ENCODE results near the gene IKBKG.
"Not testable (repeated sequence)": the region's sequence is repeated elsewhere in the genome, so short reads cannot be mapped to it uniquely, and the experiment has no call there.

The IKBKG gene

DNA sequence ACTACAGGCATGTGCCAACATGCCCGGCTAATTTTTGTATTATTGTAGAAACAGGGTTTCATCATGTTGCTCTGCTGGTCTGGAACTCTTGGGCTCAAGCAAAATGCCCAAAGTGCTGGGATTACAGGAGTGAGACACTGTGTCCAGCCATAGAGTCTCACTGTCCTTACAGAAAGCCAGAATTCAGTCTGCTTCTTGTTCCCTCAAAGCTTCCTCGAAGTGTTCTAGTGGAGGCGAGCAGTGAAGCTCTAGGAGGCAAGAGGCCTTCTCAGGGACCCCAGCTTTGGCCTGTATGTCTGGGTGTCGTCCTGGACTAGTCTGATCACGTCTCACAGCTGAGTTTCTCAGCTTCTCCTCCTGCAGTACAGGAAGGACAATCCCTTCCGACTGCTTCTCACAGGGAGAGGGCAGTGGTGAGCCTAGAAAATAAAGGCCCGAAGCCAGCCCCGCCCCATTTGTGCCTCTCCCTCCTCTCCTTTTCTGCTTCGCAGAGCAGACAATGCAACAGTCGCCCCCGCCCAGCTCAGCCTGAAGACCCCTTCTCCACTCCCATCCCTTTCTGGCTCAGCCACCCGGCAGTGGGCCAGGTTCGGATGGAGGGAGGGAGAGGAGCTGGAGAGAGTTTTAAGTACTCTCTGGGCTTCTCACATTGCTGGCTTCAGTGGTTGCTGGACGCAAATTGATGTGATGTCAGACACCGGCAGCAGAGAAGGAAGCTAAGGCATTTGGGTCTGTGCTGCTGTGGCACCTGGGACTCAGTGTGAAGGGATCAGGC lies 20.3 kb upstream of the IKBKG start:
- peak; percentile 78 for DNase-seq (ENCODE audit: low read depth)

DNA sequence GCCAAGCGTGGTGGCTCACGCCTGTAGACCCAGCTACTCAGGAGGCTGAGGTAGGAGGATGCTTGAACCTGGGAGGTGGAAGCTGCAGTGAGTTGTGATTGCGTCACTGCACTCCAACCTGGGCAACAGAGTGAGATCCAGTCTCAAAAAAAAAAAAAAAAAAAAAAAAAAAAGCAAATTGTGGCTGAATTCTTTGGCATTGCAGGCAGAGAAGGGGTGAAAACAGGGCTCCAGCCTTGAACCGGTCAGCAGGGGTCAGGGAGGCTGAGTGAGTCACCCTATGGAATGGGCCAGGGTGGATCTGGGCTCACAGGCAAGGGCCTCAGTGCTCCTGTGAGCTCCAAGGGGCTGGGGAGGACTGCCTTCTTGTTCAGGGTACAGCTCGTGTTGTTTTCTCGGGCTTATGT lies 18.2 kb upstream of the IKBKG start:
- DNase-seq (ENCODE audit: low read depth), result no peak

DNA sequence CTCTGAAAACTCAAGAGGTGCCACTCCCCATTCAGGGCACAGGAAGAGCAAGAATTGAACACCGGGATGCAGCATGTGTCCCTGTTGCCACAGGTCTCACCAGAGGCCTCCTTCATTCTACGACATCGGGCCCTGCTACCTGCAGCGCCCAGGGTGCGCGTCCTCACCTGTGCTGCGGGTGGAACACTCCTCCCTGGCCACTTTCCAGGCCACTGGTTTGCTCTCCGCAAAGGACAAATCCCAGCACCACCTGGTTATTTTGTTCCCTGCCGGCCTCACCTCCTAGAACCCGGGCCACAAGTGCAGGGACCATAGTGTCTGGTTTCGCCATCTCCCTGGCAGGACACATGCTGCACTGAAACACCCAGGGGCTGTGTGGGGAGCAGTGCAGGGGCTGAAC lies 17.1 kb upstream of the IKBKG start:
- no peak for DNase-seq (ENCODE audit: low read depth)

DNA sequence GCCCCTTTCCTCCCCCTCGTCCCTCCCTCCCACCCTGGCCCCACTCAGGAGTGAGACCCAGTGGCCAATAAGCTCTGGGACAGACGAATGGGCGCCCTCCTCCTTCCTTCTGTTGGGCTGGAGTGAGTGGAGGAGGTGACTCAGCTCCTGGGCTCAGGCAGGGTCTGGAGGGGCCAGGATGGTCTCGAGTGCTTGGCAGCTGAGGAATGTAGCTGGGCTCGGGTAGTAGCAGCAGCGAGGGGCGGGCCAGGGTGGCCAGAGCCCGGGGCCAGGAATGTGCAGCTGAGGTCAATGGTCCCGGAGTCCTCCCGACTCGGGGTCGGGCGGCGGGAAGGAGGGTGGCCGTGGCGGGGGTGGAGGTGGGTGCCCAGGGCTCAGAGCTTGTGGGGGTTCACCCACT lies 15.8 kb upstream of the IKBKG start:
- DNase-seq (ENCODE audit: low read depth), result peak; percentile 64

DNA sequence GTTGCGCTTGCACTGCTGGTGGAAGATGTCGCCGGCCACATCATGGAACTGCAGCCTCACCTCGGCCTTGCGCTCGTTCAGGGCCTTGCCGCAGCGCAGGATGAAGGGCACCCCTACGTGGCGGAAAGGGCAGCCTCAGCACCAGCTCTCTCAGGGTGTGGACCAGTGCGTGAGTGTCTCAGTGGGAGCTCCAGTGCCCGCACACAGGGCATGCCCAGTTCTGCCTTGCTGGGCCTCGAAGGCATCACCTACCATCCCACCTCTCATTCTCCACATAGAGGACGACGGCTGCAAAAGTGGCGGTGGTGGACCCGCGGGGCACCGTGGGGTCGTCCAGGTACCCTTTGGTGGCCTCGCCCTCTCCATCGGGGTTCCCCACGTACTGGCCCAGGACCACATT lies 14.7 kb upstream of the IKBKG start:
- DNase-seq (ENCODE audit: low read depth), result no peak

DNA sequence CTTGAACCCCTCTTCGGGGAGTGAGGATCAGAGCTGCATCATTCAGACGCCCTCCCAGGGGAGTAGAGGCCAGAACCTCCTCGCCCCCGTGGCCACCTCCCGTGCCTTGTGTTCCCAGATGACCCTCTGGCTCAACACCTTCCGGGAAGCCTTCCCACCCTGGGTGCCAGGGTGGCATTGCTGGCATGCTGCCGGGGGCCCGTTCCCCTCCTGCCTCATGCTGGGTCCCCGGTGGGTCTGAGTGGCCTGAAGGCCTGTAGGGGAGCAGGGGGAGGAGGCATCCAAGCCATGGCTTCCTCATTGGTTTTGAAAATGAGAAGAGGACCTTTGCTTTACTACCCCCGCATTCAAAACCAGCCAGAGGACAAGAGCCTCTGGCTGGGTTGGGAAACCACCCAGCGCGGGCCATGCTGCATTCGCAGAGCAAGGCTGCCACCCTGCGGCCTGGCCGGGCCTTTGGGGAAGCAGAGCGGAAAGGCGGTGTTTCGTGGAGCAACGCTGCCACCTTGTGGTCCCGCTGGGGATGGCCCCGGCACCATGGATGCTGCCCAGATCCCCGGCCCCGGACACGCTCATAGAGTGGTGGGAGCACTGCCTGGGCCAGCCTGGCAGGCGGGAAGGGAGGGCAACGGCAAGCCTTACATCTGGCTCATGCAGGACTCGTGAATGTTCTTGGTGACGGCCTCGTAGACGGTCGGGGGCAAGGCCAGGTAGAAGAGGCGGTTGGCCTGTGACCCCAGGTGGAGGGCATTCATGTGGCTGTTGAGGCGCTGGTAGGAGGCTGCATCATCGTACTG lies 12.7 kb upstream of the IKBKG start:
- peak; percentile 80 for DNase-seq (ENCODE audit: low read depth)

DNA sequence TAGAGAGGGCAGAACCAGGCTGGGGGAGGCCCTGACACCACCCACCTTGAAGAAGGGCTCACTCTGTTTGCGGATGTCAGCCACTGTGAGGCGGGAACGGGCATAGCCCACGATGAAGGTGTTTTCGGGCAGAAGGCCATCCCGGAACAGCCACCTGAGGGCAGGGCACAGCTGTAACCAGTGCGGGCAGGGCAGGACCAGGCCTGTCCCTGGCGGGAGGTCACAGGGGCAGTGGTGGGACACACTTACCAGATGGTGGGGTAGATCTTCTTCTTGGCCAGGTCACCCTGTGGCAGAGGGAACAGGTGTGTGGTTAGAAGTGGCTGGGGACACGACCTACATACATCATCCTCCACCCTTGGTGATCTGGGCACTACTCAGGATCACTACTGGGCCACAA lies 11.5 kb upstream of the IKBKG start:
- DNase-seq (ENCODE audit: low read depth), result no peak

DNA sequence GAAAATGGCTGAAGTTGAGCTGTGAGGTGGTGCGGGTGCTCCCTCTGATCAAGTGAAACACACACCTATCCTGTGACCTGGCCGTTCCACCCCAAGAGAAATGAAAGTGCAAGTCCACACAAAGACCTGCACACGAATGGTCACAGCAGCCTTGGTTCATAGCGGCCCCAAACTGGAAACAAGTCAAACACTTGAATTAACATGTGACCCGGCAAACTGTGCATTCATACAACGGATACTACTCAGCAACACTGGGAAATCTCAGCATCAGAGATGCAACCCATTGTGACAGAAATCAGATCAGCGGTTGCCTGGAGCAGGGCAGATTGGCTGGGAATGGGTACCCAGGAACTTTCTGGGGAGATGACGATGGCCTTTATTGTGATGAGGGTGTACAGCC lies 8.3 kb upstream of the IKBKG start:
- DNase-seq (ENCODE audit: low read depth), result no peak

DNA sequence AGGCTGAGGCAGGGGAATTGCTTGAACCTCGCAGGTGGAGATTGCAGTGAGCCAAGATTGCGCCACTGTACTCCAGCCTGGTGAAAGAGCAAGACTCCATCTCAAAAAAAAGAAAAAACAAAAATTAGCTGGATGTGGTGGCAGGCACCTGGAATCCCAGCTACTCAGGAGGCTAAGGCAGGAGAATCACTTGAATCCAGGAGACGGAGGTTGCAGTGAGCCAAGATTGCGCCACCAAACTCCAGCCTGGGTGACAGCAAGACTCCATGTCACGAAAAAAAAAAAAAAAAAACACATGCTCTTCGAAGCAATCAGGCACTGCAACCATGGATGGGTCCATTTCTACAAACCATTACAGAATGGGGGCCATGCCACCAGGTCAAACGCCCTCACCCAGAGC lies 7.1 kb upstream of the IKBKG start:
- not testable (repeated sequence) for DNase-seq (ENCODE audit: low read depth)

DNA sequence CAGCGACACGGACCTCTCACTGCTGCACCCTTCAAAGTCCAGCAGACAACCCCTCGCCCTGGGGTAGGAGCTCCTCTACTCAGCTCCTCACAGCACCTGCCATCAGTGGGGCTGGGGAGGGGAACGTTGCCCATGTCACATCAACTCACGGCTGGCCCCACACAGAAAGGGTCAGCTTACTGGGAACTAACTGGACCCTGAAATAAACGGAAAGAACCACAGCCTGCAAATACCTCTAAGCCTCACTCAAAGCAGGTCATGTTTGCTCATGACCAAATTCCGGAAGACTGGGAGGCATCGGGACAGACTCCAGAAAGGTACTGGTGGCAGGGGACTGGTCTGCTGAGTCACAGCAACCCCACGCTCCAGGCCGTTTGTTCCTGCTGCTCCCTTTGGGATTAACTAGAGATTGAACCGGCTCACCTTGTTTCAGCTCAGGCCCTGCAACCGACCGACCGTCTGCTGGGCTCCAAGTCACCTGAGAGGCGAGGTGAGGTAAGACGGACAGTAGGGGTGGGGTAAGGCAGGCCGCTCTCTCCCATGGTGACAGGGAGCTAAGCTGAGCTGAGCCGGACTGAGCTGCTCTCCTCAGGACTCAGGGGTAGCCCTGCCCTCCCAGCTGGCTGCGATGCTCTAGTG lies 6.4 kb upstream of the IKBKG start:
- DNase-seq (ENCODE audit: low read depth), result no peak

DNA sequence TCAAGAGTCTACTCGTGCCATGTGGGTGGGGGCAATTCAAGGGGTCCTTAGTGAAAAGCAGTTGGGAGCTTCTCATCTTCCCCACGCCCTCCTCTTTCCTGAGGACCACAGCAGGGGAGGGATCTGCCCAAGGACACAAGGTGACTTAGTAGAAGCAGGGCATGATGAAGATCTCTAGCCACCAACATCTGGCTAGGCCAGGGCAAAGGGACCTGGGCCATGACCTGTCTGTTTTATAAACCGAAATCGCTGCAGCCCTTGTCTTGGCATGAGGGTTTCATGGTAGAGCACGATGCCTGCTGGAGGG lies 5.9 kb upstream of the IKBKG start:
- no peak for DNase-seq (ENCODE audit: low read depth)

DNA sequence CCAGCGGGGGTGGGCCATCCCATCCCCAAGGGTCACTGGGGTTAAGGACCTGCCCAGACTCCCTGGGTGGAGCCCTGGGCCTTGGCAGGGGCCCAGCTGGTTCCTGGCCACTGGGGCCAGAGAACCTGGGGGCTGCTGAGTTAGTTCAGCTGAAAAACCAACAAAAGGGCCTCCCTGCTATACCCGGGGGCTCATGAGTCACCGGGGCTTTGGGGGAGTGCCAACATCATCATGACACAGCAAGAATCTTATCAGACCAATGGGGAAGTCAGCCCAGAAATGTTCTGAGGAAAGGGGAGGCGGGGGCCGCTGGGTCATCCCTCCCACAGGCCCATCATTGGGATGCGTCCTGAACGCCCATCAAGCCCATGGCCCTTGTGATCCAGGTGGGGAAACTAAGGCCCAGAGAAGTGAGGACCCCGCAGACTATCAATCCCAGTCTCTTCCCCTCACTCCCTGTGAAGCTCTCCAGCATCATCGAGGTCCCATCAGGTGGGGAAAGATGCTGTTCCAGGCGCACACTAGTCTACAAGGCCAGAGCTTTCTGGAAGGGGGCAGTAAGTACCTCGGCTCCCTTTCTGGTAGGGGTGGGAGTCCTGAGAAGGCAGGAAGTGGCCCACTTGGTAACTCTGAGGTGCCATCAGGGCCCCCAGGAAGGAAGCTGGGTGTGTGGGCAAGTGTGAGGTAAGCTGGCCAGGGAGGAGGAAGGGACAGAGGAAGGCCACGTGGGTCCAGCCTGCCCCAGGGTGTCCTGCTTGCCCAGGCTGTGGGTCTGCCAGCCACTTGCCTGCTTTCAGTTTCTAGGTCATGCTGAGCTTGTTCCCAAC lies 5.3 kb upstream of the IKBKG start:
- DNase-seq (ENCODE audit: low read depth), result peak; percentile 92

DNA sequence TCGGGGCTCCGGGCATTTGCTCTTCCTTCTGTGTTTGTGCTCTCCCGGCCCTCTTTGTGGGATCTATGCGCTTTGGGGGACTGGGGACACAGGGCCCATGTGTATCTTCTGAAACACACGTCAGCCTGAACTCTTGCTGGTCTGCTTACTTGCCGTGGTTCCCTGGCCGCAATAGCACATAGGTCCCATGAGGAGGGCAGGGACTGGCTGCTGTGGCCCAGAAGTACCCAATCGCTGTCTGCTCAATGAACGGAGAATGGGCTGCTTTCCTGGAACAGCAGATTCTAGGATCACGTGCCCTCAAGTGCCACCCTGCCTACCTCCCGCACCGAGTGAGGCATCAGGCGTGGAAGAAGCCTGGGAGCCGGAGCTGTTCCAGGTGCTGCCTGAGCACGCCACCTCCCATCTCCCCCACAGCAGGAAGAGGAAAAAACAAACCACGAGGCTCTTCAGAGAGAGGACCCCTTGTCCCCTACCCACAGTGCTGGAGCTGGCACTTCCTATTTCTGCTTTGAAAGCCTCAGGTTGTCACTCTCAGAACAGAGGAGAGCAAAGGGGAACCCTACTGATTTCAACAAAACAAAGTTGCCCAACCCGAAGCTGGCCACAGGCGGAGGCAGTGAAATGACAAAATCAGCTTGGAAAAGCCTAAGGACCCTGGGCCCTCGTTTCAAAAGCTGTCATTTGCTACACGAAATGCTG lies 4.5 kb upstream of the IKBKG start:
- no peak for DNase-seq (ENCODE audit: low read depth)

DNA sequence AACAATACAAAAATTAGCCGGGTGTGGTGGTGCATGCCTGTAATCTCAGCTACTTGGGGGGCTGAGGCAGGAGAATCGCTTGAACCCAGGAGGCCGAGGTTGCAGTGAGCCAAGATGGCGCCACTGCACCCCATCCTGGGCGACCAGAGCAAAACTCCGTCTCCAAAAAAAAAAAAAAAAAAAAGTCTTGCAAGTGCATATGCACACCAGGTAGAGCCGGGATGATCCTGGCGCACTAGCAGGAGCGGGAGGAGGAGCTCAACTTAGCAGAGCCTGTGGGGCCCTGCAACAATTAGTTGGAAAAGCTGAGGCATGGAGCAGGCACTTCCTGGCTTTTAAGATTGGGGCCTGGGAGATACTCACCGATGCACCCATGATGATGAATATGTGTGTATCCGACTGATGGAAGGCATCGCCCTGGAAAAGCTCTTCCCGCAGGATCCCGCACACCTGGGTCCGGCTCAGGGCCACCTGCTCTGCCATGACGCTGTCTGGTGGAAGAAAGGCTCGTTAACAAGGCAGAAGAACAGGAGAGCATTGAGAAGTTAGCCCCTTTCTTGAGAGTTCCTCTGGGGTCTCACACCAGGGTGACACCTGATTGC lies 1.6 kb upstream of the IKBKG start:
- no peak for DNase-seq (ENCODE audit: low read depth)

DNA sequence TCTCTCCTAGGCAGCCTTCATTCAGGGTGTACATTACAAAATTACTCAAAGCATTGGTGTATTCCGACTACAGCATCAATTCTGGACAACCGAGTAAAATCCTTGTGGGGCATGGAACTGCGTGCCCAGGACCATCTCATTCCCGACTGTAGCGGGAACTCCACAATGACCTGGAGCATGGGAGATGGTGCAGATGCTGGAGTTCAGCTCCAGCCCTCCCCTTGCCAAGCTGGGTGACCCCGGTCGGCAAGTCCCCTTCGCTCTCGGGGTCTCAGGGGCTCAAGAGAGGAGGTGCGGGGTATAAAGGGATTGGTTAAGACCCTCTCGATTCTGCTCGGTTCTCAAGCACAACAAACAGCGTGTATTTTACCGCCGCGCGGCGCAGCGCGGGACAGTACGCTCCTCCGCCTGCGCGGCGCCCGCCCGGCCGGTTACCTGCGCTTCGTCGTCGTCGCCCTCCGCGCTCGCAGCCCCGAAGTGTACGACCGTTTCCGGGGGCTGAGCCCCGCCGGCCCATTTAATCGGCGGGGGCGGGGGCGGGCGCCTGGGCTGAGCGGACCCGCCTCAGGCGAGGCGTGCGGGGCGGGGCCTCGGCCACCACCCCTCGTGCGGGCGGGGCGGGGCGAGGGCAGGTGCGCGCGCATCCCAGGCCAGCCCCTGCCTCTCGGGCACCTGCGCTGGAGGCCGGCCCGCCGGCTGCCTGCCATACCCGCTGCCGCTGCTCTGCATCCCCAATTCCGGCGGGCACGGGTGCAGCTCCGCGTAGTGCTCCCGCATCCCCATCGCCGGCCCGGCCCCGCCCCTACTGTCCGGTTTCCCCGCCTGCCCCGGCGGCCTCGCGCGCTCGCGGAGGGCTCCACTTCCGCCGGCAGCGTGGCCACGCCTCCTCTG lies 821 bp upstream of the IKBKG start, which contains the start of gene G6PD:
G6PD (minus strand) TSS at position 493 of the 891 bp plus-strand sequence. CDS start 691 bp downstream, outside the sequence.
- DNase-seq (ENCODE audit: low read depth), result peak; percentile 43

DNA sequence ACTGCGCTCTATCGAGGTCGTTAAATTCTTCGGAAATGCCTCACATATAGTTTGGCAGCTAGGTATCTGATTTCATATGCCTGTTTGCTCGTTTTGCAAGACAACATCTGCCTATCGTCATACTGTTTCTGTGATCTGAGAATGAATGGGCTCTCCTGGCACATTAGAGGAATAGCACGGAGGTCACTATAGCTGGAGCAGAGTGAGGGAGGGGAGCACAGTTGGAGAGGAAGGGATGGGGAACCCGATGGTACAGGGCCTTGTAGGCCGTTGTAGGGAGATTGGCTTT lies 552 bp downstream of the IKBKG start:
- DNase-seq (ENCODE audit: low read depth), result peak; percentile 55

DNA sequence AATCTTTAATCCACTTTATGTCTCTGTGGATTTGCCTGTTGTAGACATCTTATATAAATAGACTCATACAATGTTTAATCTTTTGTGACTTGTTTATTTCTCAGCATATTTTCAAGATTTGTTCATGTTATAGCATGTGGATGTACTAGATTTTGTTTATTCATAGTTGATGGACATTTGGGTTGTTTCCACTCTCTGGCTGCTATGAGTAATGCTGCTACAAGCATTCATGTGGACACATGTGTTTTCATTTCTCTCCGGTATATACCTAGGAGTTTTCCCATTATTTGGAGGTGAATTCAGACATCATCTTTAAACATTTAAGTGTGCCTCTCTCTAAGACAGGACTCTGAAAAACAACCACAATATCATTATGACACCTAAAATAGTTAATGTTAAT lies 2.3 kb downstream of the IKBKG start:
- peak; percentile 74 for DNase-seq (ENCODE audit: low read depth)

DNA sequence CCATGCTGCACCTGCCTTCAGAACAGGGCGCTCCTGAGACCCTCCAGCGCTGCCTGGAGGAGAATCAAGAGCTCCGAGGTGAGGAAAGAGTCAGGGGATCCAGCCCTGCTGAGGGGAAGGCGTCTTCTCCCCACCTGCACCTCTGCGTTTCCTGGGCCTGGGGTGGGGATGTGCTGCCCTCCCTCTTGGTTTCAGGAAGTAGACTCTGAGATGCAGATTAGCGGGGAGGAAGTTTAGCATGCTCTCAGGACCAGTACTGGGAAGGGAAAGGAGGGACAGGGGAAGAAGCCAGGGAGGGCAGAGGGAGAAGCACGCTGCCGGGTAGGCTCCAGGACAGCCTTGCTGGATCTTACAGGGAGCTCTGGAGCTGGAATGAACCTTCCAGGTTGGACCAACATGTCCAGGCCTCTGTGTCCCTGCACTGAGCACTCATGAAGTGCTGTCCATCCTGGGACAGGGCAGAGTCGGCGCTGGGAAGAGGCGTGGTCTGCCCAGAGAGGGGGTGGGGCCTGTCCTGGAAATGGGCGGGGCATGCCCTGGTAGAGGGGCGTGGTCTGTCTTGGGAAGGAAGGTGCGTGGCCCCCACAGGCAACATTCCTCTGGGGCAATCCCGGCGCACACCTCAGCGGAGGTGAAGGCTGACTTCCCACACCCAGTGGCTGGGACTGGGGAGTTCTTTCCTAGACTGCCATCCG lies 4.8 kb downstream of the IKBKG start:
- not testable (repeated sequence) for DNase-seq (ENCODE audit: low read depth)

DNA sequence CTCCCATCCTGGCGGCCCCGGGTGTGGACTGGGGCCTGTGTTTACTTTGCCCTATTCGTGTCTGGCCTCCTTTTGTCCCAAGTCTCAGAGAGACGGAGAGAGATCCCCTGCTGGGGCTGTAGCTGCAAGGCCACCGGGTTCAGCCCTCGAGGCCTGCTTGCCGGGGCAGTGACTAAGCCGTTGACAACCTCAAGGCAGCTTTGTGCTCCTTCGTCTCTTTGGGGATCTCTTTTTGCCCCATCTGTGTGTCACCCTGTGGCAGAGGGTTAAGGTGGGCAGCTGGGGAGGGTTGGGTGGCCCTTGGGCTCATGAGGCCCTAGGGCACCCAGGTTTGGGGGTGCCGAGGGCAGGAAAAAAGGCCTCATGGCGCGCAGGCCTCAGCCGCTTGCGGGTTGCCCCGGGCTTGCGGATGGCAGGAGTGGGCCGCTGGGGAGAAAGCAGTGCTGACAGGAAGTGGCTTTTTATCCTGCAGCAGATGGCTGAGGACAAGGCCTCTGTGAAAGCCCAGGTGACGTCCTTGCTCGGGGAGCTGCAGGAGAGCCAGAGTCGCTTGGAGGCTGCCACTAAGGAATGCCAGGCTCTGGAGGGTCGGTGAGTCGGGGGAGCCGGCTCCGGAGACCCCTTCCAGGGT lies 10.8 kb downstream of the IKBKG start:
- DNase-seq (ENCODE audit: low read depth), result not testable (repeated sequence)
